ENCODE results near the gene SLC27A2.

GRCh38 chr15:50218691-50219090, 36.7 kb downstream of the SLC27A2 start:
- TF ChIP-seq, protein P1, sequence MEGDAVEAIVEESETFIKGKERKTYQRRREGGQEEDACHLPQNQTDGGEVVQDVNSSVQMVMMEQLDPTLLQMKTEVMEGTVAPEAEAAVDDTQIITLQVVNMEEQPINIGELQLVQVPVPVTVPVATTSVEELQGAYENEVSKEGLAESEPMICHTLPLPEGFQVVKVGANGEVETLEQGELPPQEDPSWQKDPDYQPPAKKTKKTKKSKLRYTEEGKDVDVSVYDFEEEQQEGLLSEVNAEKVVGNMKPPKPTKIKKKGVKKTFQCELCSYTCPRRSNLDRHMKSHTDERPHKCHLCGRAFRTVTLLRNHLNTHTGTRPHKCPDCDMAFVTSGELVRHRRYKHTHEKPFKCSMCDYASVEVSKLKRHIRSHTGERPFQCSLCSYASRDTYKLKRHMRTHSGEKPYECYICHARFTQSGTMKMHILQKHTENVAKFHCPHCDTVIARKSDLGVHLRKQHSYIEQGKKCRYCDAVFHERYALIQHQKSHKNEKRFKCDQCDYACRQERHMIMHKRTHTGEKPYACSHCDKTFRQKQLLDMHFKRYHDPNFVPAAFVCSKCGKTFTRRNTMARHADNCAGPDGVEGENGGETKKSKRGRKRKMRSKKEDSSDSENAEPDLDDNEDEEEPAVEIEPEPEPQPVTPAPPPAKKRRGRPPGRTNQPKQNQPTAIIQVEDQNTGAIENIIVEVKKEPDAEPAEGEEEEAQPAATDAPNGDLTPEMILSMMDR (IDR thresholded peaks at IDR 0.05), result no peak
- TF ChIP-seq EZH2phosphoT487 (IDR thresholded peaks at IDR 0.05), result no peak

All from neural progenitor cell (in vitro differentiated cells).